Renal cortex interstitium (tissue), 15 donors: ENCODE results near the gene RDH5. TPM values are rescaled to one million over a fixed set of nuclear protein-coding genes. Genes with fewer than 3 reads are reported as not detected.

ENCODE experiments used
- DNase-seq, 11 donors: peaks; one replicate each; pipeline ENCODE4 v3.0.0-alpha.2; 2013; ENCODE audit warnings: low read depth in 9 of 11, low spot score in 4 of 11; ENCODE audit errors: extremely low read depth in 1 of 11
- long read RNA-seq, 16 experiments: transcript quantifications; one replicate each; lab custom pipeline, GENCODE V29; 2026
- polyA plus RNA-seq, 3 donors: library from polyadenylated mRNA; unstranded; fragments of 120-200 nt; gene quantifications; one replicate each; pipeline ENCODE4 v1.2.1, GENCODE V29; 2013; ENCODE audit not compliant: insufficient read length in 3 of 3

The RDH5 gene
- polyA plus RNA-seq, result 10 to 100 TPM; 22.5 to 46.1 (median 24.5) TPM
- long read RNA-seq, donor 1, partial matches to known transcripts, result 0 of 8 reads
- long read RNA-seq, donor 1, other reads (novel, unspliced or antisense), result 0 of 8 reads
- long read RNA-seq, donor 2, partial matches to known transcripts, result 5 of 12 reads
- long read RNA-seq, donor 2, other reads (novel, unspliced or antisense), result 0 of 12 reads
- long read RNA-seq, donor 3, partial matches to known transcripts, result 1,052 of 1,084 reads
- long read RNA-seq, donor 3, other reads (novel, unspliced or antisense), result 23 of 1,084 reads
- long read RNA-seq, donor 4, partial matches to known transcripts, result 0 of 8 reads
- long read RNA-seq, donor 4, other reads (novel, unspliced or antisense), result 0 of 8 reads
- long read RNA-seq, donor 5, result 0 reads
- long read RNA-seq, donor 6, transcript RDH5-208 (2 exons, 976 nt), result major isoform, 11 of 674 reads
- long read RNA-seq, donor 6, partial matches to known transcripts, result 649 of 674 reads
- long read RNA-seq, donor 6, other reads (novel, unspliced or antisense), result 5 of 674 reads
- long read RNA-seq, donor 7, partial matches to known transcripts, result 0 of 8 reads
- long read RNA-seq, donor 7, other reads (novel, unspliced or antisense), result 0 of 8 reads
- long read RNA-seq, donor 8, transcript RDH5-204 (5 exons, 1,259 nt), result minor isoform, 6 of 27 reads
- long read RNA-seq, donor 8, transcript RDH5-202 (5 exons, 1,054 nt), result minor isoform, 6 of 27 reads
- long read RNA-seq, donor 8, transcript RDH5-201 (5 exons, 1,269 nt), result minor isoform, 6 of 27 reads
- long read RNA-seq, donor 8, transcript RDH5-208 (2 exons, 976 nt), result major isoform, 8 of 27 reads
- long read RNA-seq, donor 8, partial matches to known transcripts, result 0 of 27 reads
- long read RNA-seq, donor 8, other reads (novel, unspliced or antisense), result 0 of 27 reads
- long read RNA-seq, donor 9, partial matches to known transcripts, result 0 of 7 reads
- long read RNA-seq, donor 9, other reads (novel, unspliced or antisense), result 0 of 7 reads
- long read RNA-seq, donor 10, partial matches to known transcripts, result 824 of 841 reads
- long read RNA-seq, donor 10, other reads (novel, unspliced or antisense), result 7 of 841 reads
- long read RNA-seq, donor 11, partial matches to known transcripts, result 0 of 2 reads
- long read RNA-seq, donor 11, other reads (novel, unspliced or antisense), result 0 of 2 reads
- long read RNA-seq, donor 12, transcript RDH5-208 (2 exons, 976 nt), result major isoform, 6 of 692 reads
- long read RNA-seq, donor 12, partial matches to known transcripts, result 670 of 692 reads
- long read RNA-seq, donor 12, other reads (novel, unspliced or antisense), result 15 of 692 reads
- long read RNA-seq, donor 13, result 0 reads
- long read RNA-seq, donor 14, partial matches to known transcripts, result 1,046 of 1,070 reads
- long read RNA-seq, donor 14, other reads (novel, unspliced or antisense), result 17 of 1,070 reads
- long read RNA-seq, donor 15, partial matches to known transcripts, result 0 of 7 reads
- long read RNA-seq, donor 15, other reads (novel, unspliced or antisense), result 0 of 7 reads
- long read RNA-seq, donor 16, transcript RDH5-201 (5 exons, 1,269 nt), result minor isoform, 9 of 32 reads
- long read RNA-seq, donor 16, transcript RDH5-208 (2 exons, 976 nt), result major isoform, 14 of 32 reads
- long read RNA-seq, donor 16, transcript RDH5-202 (5 exons, 1,054 nt), result minor isoform, 6 of 32 reads
- long read RNA-seq, donor 16, partial matches to known transcripts, result 0 of 32 reads
- long read RNA-seq, donor 16, other reads (novel, unspliced or antisense), result 0 of 32 reads

- DNase-seq, result no peak
These were observed at the start of gene RDH5 for GRCh38 chr12:55720071-55720564. Gene RDH5 (plus strand): TSS chr12:55720393. CDS start chr12:55721185, 792 bp downstream.

GRCh38 chr12:55671746-55672145 is 48.4 kb upstream of the RDH5 start:
- no peak for DNase-seq

GRCh38 chr12:55673638-55674037 is 46.6 kb upstream of the RDH5 start:
- DNase-seq, result no peak

GRCh38 chr12:55675666-55676065 is 44.5 kb upstream of the RDH5 start:
- DNase-seq, result no peak

- no peak for DNase-seq
These were observed 43.5 kb upstream of the RDH5 start for GRCh38 chr12:55676707-55677106.

- DNase-seq, result no peak
These were observed 40.5 kb upstream of the RDH5 start for GRCh38 chr12:55679691-55680090.

- peak; percentile 23 to 76 (median 57) for DNase-seq
These were observed 38.8 kb upstream of the RDH5 start for GRCh38 chr12:55681142-55682077.

- no peak for DNase-seq
These were observed 38.0 kb upstream of the RDH5 start for GRCh38 chr12:55682087-55682796.

GRCh38 chr12:55683676-55684075 is 36.5 kb upstream of the RDH5 start:
- DNase-seq, result no peak

- DNase-seq, result no peak
These were observed 35.3 kb upstream of the RDH5 start for GRCh38 chr12:55684761-55685370.

- no peak for DNase-seq
These were observed 34.5 kb upstream of the RDH5 start for GRCh38 chr12:55685671-55686070.

- DNase-seq, result no peak
These were observed 33.7 kb upstream of the RDH5 start for GRCh38 chr12:55686366-55687010.

GRCh38 chr12:55687746-55688145 is 32.4 kb upstream of the RDH5 start:
- no peak for DNase-seq

GRCh38 chr12:55688716-55689655 is 31.2 kb upstream of the RDH5 start:
- no peak for DNase-seq
